WTC11 (cell line): ENCODE data around the gene CPT1B. TPM values are rescaled to one million over a fixed set of nuclear protein-coding genes. Genes with fewer than 3 reads are reported as not detected.

Experiments
- ATAC-seq: fragments of 200-7000 bp; cut with Tn5 transposase; 2 replicates; pipeline ENCODE4 v1.10.0; 2021; ENCODE audit warnings: mild to moderate bottlenecking, moderate library complexity
- CTCF ChIA-PET: fragments of 300-600 bp; sonication (Branson Sonifier 250); formaldehyde crosslinking; loops from one replicate; lab custom pipeline; 2021; ENCODE audit warnings: antibody characterized with exemption; lab: Charles Lee
- POLR2A ChIA-PET: fragments of 350-600 bp; sonication (Branson Sonifier 250); formaldehyde crosslinking; loops from one replicate; lab custom pipeline; 2021; ENCODE audit warnings: antibody characterized with exemption; lab: Charles Lee
- DNase-seq: peaks from one replicate; pipeline ENCODE4 v3.0.0; 2021; ENCODE audit warnings: low spot score
- H3K27ac Mint-ChIP-seq: 2 replicates; pipeline ENCODE4 v1.8.0; 2021; ENCODE audit warnings: mixed read lengths
- H3K27me3 Mint-ChIP-seq: 2 replicates; pipeline ENCODE4 v1.8.0; 2021; ENCODE audit warnings: low read depth, mild to moderate bottlenecking, moderate library complexity, mixed read lengths
- H3K36me3 Mint-ChIP-seq: 2 replicates; pipeline ENCODE4 v1.8.0; 2021; ENCODE audit warnings: mixed read lengths
- H3K4me1 Mint-ChIP-seq: 2 replicates; pipeline ENCODE4 v1.8.0; 2022; ENCODE audit warnings: mixed read lengths
- H3K4me3 Mint-ChIP-seq: 2 replicates; pipeline ENCODE4 v1.8.0; 2021; ENCODE audit warnings: mild to moderate bottlenecking, moderate library complexity, mixed read lengths
- H3K9me3 Mint-ChIP-seq: 2 replicates; pipeline ENCODE4 v1.8.0; 2021; ENCODE audit warnings: mixed read lengths
- E2F5 ChIP-seq: sonication (generic); formaldehyde crosslinking; IDR thresholded peaks from 2 replicates; pipeline ENCODE4 v1.8.1; 2022; ENCODE audit warnings: mild to moderate bottlenecking, moderate library complexity, missing genetic modification reagents
- ETV6 ChIP-seq: sonication (generic); formaldehyde crosslinking; IDR thresholded peaks from 2 replicates; pipeline ENCODE4 v1.8.1; 2022; ENCODE audit warnings: mild to moderate bottlenecking, missing genetic modification reagents
- GABPB1 ChIP-seq: sonication (generic); formaldehyde crosslinking; IDR thresholded peaks from 2 replicates; pipeline ENCODE4 v1.8.1; 2023; ENCODE audit warnings: mild to moderate bottlenecking, missing genetic modification reagents
- HMGXB4 ChIP-seq: sonication (generic); formaldehyde crosslinking; IDR thresholded peaks from 2 replicates; pipeline ENCODE4 v1.8.1; 2023; ENCODE audit warnings: mild to moderate bottlenecking, moderate library complexity, missing genetic modification reagents
- JUN ChIP-seq: sonication (generic); formaldehyde crosslinking; IDR thresholded peaks from 2 replicates; pipeline ENCODE4 v1.8.0; 2023; ENCODE audit warnings: mild to moderate bottlenecking, missing genetic modification reagents
- MXD4 ChIP-seq: fragments of 250-450 bp; sonication (Bioruptor Pico); IDR thresholded peaks from 2 replicates; pipeline ENCODE4 v1.8.0; 2021; ENCODE audit warnings: mild to moderate bottlenecking, moderate library complexity, borderline replicate concordance
- OVOL2 ChIP-seq: fragments of 250-450 bp; sonication (Bioruptor Pico); IDR thresholded peaks from 2 replicates; pipeline ENCODE4 v1.9.0; 2021; ENCODE audit warnings: mild to moderate bottlenecking, borderline replicate concordance
- PRRX2 ChIP-seq: fragments of 250-450 bp; sonication (Bioruptor Pico); IDR thresholded peaks from 2 replicates; pipeline ENCODE4 v1.8.0; 2021; ENCODE audit warnings: mild to moderate bottlenecking
- SP1 ChIP-seq: sonication (generic); formaldehyde crosslinking; conservative IDR thresholded peaks from 2 replicates; pipeline ENCODE4 v1.8.1; 2022; ENCODE audit warnings: missing genetic modification reagents
- TCF7 ChIP-seq: sonication (generic); formaldehyde crosslinking; IDR thresholded peaks from 2 replicates; pipeline ENCODE4 v1.8.0; 2022; ENCODE audit warnings: mild to moderate bottlenecking, low read depth, missing genetic modification reagents, moderate library complexity
- TEAD4 ChIP-seq: sonication (generic); formaldehyde crosslinking; IDR thresholded peaks from 2 replicates; pipeline ENCODE4 v1.8.0; 2022; ENCODE audit warnings: mild to moderate bottlenecking, missing genetic modification reagents
- ZNF219 ChIP-seq: sonication (generic); formaldehyde crosslinking; IDR thresholded peaks from 2 replicates; pipeline ENCODE4 v1.8.0; 2023; ENCODE audit warnings: missing genetic modification reagents, mild to moderate bottlenecking, borderline replicate concordance
- ZNF263 ChIP-seq: sonication (generic); formaldehyde crosslinking; IDR thresholded peaks from 2 replicates; pipeline ENCODE4 v1.8.1; 2022; ENCODE audit warnings: low read depth, mild to moderate bottlenecking, moderate library complexity, missing genetic modification reagents
- total RNA-seq: library from RNA; stranded (reverse); gene quantifications from 3 replicates; pipeline ENCODE4 v1.2.3, GENCODE V29; 2021
- TF ChIP-seq, protein P1 (sequence below): sonication (generic); formaldehyde crosslinking; IDR thresholded peaks from 2 replicates; pipeline ENCODE4 v1.8.0; 2023; ENCODE audit warnings: missing genetic modification reagents
- TF ChIP-seq, protein P2 (sequence below): fragments of 250-450 bp; sonication (Bioruptor Pico); IDR thresholded peaks from 2 replicates; pipeline ENCODE4 v1.9.0; 2021; ENCODE audit warnings: mild to moderate bottlenecking, borderline replicate concordance
- TF ChIP-seq, protein P3 (sequence below): fragments of 250-450 bp; sonication (Bioruptor Pico); IDR thresholded peaks from 2 replicates; pipeline ENCODE4 v1.9.0; 2021; ENCODE audit warnings: moderate library complexity, mild to moderate bottlenecking, inconsistent platforms, borderline replicate concordance
- TF ChIP-seq, protein P4 (sequence below): fragments of 250-450 bp; sonication (Bioruptor Pico); IDR thresholded peaks from 2 replicates; pipeline ENCODE4 v1.9.0; 2021; ENCODE audit warnings: mild to moderate bottlenecking

CPT1B gene
- total RNA-seq, 1 experiment from 2014 or later: 33.7 TPM

DNA sequence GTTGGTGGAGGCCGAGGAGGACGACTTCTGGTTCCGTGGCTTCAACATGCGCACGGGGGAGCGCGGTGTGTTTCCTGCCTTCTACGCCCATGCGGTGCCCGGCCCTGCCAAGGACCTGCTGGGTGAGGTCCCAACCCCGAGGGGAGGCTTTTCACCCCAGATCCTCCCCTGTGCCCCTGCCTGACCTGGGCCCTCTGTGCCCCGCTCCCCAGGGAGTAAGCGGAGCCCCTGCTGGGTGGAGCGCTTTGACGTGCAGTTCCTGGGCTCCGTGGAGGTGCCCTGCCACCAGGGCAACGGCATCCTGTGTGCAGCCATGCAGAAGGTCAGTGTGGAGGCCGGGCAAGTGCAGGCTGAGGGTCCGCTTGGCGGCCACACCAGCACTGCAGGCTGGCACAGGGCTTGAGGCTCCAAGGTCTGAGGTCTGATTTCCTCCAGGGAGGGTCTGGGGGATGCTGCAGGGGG lies 27.4 kb upstream of the CPT1B start:
- H3K9me3 Mint-ChIP-seq: no peaks in the 10 kb centered on the region
- TF ChIP-seq, protein P1, sequence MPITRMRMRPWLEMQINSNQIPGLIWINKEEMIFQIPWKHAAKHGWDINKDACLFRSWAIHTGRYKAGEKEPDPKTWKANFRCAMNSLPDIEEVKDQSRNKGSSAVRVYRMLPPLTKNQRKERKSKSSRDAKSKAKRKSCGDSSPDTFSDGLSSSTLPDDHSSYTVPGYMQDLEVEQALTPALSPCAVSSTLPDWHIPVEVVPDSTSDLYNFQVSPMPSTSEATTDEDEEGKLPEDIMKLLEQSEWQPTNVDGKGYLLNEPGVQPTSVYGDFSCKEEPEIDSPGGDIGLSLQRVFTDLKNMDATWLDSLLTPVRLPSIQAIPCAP: no peak
- TF ChIP-seq TEAD4 (CRISPR knock-in tag) (no peak), JUN (no peak), GABPB1 (CRISPR knock-in tag) (no peak), ZNF263 (CRISPR knock-in tag) (no peak), PRRX2 (CRISPR knock-in tag) (no peak), MXD4 (CRISPR knock-in tag) (no peak), ETV6 (CRISPR knock-in tag) (no peak), E2F5 (CRISPR knock-in tag) (no peak), TCF7 (no peak)
- TF ChIP-seq, protein P2, sequence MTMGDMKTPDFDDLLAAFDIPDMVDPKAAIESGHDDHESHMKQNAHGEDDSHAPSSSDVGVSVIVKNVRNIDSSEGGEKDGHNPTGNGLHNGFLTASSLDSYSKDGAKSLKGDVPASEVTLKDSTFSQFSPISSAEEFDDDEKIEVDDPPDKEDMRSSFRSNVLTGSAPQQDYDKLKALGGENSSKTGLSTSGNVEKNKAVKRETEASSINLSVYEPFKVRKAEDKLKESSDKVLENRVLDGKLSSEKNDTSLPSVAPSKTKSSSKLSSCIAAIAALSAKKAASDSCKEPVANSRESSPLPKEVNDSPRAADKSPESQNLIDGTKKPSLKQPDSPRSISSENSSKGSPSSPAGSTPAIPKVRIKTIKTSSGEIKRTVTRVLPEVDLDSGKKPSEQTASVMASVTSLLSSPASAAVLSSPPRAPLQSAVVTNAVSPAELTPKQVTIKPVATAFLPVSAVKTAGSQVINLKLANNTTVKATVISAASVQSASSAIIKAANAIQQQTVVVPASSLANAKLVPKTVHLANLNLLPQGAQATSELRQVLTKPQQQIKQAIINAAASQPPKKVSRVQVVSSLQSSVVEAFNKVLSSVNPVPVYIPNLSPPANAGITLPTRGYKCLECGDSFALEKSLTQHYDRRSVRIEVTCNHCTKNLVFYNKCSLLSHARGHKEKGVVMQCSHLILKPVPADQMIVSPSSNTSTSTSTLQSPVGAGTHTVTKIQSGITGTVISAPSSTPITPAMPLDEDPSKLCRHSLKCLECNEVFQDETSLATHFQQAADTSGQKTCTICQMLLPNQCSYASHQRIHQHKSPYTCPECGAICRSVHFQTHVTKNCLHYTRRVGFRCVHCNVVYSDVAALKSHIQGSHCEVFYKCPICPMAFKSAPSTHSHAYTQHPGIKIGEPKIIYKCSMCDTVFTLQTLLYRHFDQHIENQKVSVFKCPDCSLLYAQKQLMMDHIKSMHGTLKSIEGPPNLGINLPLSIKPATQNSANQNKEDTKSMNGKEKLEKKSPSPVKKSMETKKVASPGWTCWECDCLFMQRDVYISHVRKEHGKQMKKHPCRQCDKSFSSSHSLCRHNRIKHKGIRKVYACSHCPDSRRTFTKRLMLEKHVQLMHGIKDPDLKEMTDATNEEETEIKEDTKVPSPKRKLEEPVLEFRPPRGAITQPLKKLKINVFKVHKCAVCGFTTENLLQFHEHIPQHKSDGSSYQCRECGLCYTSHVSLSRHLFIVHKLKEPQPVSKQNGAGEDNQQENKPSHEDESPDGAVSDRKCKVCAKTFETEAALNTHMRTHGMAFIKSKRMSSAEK (CRISPR knock-in tag): no peak
- TF ChIP-seq, protein P3, sequence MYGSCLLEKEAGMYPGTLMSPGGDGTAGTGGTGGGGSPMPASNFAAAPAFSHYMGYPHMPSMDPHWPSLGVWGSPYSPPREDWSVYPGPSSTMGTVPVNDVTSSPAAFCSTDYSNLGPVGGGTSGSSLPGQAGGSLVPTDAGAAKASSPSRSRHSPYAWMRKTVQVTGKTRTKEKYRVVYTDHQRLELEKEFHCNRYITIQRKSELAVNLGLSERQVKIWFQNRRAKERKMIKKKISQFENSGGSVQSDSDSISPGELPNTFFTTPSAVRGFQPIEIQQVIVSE (CRISPR knock-in tag): no peak
- TF ChIP-seq, all 79 proteins: peak for 0

GRCh38 chr22:50605002-50605612 lies 26.9 kb upstream of the CPT1B start:
- CTCF ChIA-PET: interaction anchor here (0.9 to 1.5 kb wide), 3 partner anchors 18 to 95 kb away, joined by 3 to 6 read pairs (median 3); no protein-coding TSS in a partner anchor
- H3K9me3 Mint-ChIP-seq: no peaks in the 10 kb centered on the region
- TF ChIP-seq, protein P1: no peak
- TF ChIP-seq OVOL2 (CRISPR knock-in tag) (no peak), HMGXB4 (CRISPR knock-in tag) (no peak), SP1 (CRISPR knock-in tag) (no peak), ZNF219 (CRISPR knock-in tag) (no peak)
- TF ChIP-seq, protein P3 (CRISPR knock-in tag): no peak
- TF ChIP-seq, protein P4, sequence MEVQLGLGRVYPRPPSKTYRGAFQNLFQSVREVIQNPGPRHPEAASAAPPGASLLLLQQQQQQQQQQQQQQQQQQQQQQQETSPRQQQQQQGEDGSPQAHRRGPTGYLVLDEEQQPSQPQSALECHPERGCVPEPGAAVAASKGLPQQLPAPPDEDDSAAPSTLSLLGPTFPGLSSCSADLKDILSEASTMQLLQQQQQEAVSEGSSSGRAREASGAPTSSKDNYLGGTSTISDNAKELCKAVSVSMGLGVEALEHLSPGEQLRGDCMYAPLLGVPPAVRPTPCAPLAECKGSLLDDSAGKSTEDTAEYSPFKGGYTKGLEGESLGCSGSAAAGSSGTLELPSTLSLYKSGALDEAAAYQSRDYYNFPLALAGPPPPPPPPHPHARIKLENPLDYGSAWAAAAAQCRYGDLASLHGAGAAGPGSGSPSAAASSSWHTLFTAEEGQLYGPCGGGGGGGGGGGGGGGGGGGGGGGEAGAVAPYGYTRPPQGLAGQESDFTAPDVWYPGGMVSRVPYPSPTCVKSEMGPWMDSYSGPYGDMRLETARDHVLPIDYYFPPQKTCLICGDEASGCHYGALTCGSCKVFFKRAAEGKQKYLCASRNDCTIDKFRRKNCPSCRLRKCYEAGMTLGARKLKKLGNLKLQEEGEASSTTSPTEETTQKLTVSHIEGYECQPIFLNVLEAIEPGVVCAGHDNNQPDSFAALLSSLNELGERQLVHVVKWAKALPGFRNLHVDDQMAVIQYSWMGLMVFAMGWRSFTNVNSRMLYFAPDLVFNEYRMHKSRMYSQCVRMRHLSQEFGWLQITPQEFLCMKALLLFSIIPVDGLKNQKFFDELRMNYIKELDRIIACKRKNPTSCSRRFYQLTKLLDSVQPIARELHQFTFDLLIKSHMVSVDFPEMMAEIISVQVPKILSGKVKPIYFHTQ: no peak

More for the DNA sequence above, 27.4 kb upstream of the CPT1B start:
- ChIA-PET POLR2A (interaction anchor here (0.6 kb wide), 1 partner anchor 15 kb away, joined by 3 read pairs; no protein-coding TSS in a partner anchor), CTCF (interaction anchor here (1.2 to 1.5 kb wide), 2 partner anchors 18 to 94 kb away, joined by 3 to 6 read pairs; no protein-coding TSS in a partner anchor)
- H3K4me3 Mint-ChIP-seq: no peak overlapping the region
- peaks cover 8% of the 10 kb centered on the region; the same call in 1 of the 2 replicates for H3K4me1 Mint-ChIP-seq
- H3K36me3 Mint-ChIP-seq: no peaks in the 10 kb centered on the region
- no peak overlapping the region for H3K27ac Mint-ChIP-seq
- peaks cover 30% of the 10 kb centered on the region for H3K27me3 Mint-ChIP-seq
- DNase-seq: no peak
- ATAC-seq: no peak

More at GRCh38 chr22:50605002-50605612, 26.9 kb upstream of the CPT1B start:
- Mint-ChIP-seq H3K36me3 (no peaks in the 10 kb centered on the region), H3K4me1 (peaks cover 8% of the 10 kb centered on the region; the same call in 1 of the 2 replicates), H3K27ac (no peak overlapping the region), H3K27me3 (peaks cover 30% of the 10 kb centered on the region), H3K4me3 (no peak overlapping the region)
- ATAC-seq (no peak), DNase-seq (no peak)
- POLR2A ChIA-PET: no interaction called here
